T-helper 2 cell (primary cell): Measurements from ENCODE around the gene PEX16.

ENCODE experiments used
- DNase-seq, 5 experiments: peaks; one replicate each; pipeline versions ENCODE4 v3.0.0 to v3.0.0-alpha.2; 2012 to 2022

PEX16 gene

GRCh38 chr11:45930951-45931570, 13.4 kb upstream of the PEX16 start:
- no peak for DNase-seq

DNA sequence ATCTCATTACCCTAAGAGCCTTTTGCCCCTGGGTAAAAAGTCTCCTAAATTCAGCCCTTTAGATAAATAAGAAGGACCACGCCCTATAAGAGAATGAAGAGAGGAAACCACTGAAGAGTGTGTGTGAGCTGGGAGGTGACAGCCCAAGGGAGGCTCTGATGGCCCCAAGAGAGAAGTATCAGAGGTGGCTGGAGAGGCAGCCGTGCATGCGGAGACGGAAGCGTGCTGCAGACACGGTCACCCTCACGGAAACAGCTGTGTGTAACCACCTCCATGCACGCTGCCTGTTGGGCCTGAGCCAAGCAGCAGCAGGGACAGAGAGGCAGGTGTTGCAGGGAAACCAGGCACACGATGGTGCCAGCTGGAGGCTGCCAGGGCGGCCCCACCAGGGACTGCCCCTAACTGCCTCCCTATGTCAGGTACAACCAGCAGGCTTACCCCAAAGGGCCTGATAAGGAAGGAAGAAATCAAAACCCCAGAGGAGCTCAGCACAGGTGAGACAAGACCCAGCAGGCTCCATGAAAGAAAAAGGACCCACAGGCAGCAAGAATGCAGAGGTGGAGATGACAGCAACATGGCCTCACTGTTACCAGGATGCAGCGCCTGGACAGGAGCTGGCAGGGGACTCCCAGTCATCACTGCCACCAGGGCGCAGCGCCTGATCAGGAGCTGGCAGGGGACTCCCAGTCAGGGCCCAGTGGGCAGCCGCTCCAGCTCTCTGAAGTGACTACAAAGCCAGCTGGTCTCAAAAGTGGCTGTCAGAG, 12.5 kb upstream of the PEX16 start:
- DNase-seq, result peak in 2 of 5 experiments; percentile 52 to 85

GRCh38 chr11:45929486-45930030, 11.9 kb upstream of the PEX16 start:
- DNase-seq, result no peak

DNA sequence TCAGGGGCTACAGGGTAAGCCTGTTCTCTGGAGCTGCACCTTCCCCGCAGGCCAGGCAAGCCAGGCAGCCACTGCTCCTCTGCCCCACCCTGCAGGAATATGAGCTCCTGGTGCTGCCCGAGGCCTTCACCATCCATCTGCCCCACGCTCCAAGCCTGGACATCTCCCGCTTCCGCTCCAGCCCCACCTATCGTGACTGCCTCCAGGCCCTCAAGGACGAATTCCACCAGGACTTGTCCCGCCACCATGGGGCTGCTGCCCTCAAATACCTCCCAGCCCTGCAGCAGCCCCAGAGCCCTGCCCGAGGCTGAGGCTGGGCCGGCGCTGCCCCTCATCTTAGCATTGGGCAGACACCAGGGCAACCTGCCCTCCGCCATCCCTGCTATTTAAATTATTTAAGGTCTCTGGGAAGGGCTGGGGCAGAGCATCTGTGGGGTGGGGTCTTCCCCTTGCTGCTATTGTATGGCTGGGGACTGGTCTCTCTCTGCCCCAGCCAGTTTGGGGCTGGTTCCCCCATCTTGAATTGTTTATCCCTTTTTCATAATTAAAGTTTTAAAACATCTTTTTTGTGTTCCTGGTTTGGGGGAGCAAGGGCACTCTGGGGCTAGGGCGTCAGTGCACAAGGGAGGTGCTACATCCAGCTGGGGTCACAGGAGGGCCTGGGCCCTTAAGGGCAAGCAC, 11.0 kb upstream of the PEX16 start:
- DNase-seq, result no peak

GRCh38 chr11:45927684-45928413, 10.2 kb upstream of the PEX16 start:
- DNase-seq, result no peak

DNA sequence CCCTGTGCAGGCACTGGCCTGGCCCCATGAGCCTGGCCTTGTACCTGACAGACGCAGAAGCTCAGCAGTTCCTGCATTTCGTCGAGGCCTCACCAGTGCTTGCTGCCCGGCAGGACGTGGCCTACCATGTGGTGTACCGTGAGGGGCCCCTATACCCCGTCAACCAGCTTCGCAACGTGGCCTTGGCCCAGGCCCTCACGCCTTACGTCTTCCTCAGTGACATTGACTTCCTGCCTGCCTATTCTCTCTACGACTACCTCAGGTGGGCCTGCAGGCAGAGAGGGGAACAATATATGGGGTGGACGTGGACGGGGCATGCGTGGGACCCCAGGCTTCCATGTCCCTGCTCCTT, 9.6 kb upstream of the PEX16 start:
- peak in 1 of 5 experiments; percentile 47 for DNase-seq

- DNase-seq, result no peak
Observed at GRCh38 chr11:45926536-45927331, 9.1 kb upstream of the PEX16 start.

- no peak for DNase-seq
Observed at GRCh38 chr11:45926001-45926401, 8.3 kb upstream of the PEX16 start.

GRCh38 chr11:45925550-45925949, 7.9 kb upstream of the PEX16 start:
- no peak for DNase-seq

DNA sequence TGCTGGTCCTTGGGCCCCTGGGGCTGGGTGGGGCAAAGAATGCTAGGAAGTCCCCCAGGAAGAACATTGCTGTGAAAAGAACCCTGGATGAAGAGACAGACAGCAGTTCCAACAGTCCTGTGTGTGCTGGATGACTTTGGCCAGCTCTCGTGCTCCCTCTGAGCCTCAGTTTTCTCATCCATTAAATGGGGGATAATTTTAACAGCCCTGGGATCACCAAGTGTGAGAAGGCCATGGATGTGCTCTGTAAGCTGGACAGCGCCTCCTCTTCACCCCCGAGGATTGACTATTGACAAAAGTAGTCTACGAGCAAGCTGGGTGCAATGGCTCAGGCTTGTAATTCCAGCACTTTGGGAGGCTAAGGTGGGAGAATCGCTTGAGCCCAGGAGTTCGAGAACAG, 7.2 kb upstream of the PEX16 start:
- no peak for DNase-seq

DNA sequence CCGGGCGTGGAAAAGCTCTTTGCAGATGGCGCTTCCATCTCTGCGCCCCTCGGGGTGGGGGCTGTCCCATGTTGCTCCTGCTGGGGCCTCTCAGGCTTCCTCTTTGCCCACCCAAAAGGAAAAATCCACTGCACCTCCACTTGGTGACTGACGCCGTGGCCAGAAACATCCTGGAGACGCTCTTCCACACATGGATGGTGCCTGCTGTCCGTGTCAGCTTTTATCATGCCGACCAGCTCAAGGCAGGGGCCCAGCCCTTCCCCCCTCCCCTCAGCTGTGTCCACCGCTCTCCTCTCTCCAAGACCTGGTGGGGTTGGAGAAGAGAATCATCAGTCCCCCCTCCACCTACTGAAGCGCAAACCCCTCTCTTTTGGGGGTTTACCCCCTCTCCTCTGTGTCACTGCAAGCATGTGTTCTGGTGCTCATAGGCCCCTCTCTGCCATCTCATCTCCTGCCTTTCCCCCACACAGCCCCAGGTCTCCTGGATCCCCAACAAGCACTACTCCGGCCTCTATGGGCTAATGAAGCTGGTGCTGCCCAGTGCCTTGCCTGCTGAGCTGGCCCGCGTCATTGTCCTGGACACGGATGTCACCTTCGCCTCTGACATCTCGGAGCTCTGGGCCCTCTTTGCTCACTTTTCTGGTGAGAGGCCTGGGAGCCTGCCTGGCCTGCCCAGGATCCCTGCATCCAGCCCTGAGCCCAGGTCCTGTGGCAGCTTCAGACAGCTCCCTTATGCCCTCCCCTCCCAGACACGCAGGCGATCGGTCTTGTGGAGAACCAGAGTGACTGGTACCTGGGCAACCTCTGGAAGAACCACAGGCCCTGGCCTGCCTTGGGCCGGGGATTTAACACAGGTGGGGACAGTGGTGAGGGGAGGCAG, 6.6 kb upstream of the PEX16 start:
- DNase-seq, result no peak

GRCh38 chr11:45922425-45923082, 4.9 kb upstream of the PEX16 start, which contains the start of gene LARGE2:
Gene LARGE2, plus strand, starts transcription at chr11:45922656. Its CDS starts 227 bp downstream, at chr11:45922883.
- peak in 1 of 5 experiments; percentile 35 for DNase-seq

GRCh38 chr11:45921561-45922424, 4.1 kb upstream of the PEX16 start:
- no peak for DNase-seq

DNA sequence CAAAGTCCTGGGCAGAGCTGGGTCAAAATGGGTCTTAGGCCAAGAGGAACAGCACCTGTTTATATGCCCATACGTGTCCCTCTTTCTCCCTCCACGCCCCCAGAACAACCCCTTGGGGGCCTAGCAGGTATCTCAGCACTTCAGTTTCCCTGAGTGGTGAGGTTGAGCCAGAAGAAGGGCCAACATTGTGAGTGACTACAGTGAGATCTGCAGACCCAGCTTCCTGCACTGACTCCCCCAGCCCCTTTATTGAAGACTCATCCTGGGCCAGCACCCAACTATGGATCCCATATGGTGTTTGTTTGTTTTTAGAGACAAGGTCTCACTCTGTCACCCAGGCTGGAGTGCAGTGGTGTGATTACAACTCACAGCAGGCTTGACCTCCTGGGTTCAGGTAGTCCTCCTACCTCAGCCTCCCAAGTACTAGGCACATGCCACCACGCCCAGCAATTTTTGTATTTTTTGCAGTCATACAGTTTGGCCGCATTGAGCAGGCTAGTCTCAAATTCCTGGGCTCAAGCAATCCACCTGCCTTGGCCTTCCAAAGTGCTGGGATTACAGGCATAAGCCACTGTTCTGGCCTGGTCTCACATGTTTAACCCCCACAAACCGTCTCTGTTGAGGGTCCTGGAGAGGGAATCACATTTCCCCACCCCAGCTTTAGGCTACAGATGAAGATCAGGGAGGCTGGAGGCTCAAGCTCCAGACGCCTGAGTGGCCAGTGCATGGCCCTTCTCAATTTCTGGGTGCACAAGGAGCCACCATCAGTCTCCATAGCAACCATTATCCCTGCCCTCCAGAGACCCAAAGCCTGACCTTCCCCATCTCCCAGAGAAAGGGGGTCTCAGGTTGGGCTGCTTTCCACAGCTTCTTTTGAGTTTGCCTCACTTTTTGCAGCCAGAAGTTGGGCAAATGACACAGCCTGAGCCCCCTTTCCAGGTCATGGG, 3.1 kb upstream of the PEX16 start:
- no peak for DNase-seq

DNA sequence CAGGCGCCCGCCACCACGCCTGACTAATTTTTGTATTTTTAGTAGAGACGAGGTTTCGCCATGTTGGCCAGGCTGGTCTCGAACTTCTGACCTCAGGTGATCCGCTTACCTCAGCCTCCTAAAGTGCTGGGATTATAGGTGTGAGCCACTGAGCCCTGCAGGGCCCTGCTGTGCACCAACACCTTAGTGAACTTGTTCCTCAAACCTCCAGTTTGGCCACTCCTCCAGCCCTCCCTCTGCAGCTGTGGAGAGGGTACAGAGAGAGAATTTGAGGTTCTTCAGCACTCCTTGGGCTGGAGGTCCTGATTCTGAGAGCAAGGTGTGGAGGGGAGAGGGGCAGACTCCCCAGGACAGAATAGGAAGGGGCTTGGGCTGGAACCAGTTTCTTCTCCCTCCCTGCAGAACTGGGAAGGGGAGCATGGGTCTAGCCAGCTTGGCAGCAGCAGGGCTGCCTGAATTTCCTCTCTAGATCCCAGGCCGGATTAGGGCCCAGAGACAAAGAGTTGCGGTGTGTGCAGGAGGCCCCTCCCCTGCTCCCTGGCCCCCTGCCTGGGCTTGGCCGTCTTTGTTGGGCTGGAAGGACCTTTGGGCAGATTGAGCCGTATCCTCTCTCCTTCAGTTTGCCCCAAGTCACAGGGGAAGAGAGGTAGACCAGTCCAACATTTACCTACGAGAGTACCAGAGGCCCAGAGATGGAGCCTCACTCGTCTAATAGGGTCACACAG, 2.3 kb upstream of the PEX16 start:
- no peak for DNase-seq

GRCh38 chr11:45918962-45919675, 1.4 kb upstream of the PEX16 start:
- DNase-seq, result no peak
